Hepatocyte (in vitro differentiated cells): Measurements from ENCODE around the gene EEFSEC. TPM values are rescaled to one million over a fixed set of nuclear protein-coding genes. Genes with fewer than 3 reads are reported as not detected.

ENCODE experiments used
- DNase-seq: peaks from one replicate; pipeline ENCODE4 v3.0.0-alpha.2; 2016; ENCODE audit warnings: low spot score
- H2AFZ ChIP-seq: fragments of 200-600 bp; sonication (generic); 2 replicates; pipeline ENCODE4 v1.6.0; 2016; ENCODE audit warnings: antibody characterized with exemption, mild to moderate bottlenecking
- H3K27ac ChIP-seq: fragments of 200-600 bp; sonication (generic); 2 replicates; pipeline ENCODE4 v1.5.1; 2016; ENCODE audit warnings: mild to moderate bottlenecking
- H3K27me3 ChIP-seq: fragments of 200-600 bp; sonication (generic); 2 replicates; pipeline ENCODE4 v1.6.1; 2016
- H3K36me3 ChIP-seq: fragments of 200-600 bp; sonication (generic); replicated peaks from 2 replicates; pipeline ENCODE4 v1.5.1; 2016; ENCODE audit warnings: low read depth; ENCODE audit not compliant: insufficient read depth
- H3K4me1 ChIP-seq: fragments of 200-600 bp; sonication (generic); 2 replicates; pipeline ENCODE4 v1.5.1; 2016; ENCODE audit warnings: mild to moderate bottlenecking, moderate library complexity; ENCODE audit not compliant: insufficient read depth
- H3K4me2 ChIP-seq: fragments of 200-600 bp; sonication (generic); 2 replicates; pipeline ENCODE4 v1.6.0; 2016
- H3K4me3 ChIP-seq: fragments of 200-600 bp; sonication (generic); 2 replicates; pipeline ENCODE4 v1.5.1; 2016; ENCODE audit warnings: mild to moderate bottlenecking
- H3K79me2 ChIP-seq: fragments of 200-600 bp; sonication (generic); 2 replicates; pipeline ENCODE4 v1.6.0; 2017; ENCODE audit warnings: mild to moderate bottlenecking
- H3K9me2 ChIP-seq: fragments of 200-600 bp; sonication (generic); replicated peaks from 2 replicates; pipeline ENCODE4 v1.6.0; 2017; ENCODE audit warnings: mild to moderate bottlenecking; ENCODE audit not compliant: insufficient read depth
- H3K9me3 ChIP-seq: fragments of 200-600 bp; sonication (generic); 2 replicates; pipeline ENCODE4 v1.5.1; 2016; ENCODE audit warnings: low read depth, mild to moderate bottlenecking
- H4K20me1 ChIP-seq: fragments of 200-600 bp; sonication (generic); 2 replicates; pipeline ENCODE4 v1.6.0; 2016; ENCODE audit warnings: mild to moderate bottlenecking; ENCODE audit not compliant: insufficient read depth, poor library complexity, severe bottlenecking
- EZH2 ChIP-seq: fragments of 200-600 bp; sonication (generic); IDR thresholded peaks from 2 replicates; pipeline ENCODE4 v1.6.1; 2016; ENCODE audit warnings: antibody characterized with exemption, mild to moderate bottlenecking, borderline replicate concordance
- EZH2phosphoT487 ChIP-seq: fragments of 200-600 bp; sonication (generic); IDR thresholded peaks from one replicate; pipeline ENCODE4 v1.6.1; 2018; ENCODE audit warnings: antibody characterized with exemption, mild to moderate bottlenecking, low read depth, moderate library complexity; ENCODE audit not compliant: unreplicated experiment, severe bottlenecking
- WGBS: methylation state at CpG from one replicate; pipeline ENCODE4 v1.1.6; 2016; ENCODE audit warnings: low lambda C conversion rate; ENCODE audit errors: missing lambda C conversion rate; 5-methylcytosine and 5-hydroxymethylcytosine counted together
- polyA plus RNA-seq: library from polyadenylated mRNA; unstranded; fragments of >200 nt; fragmentation: Nextera tagmentation; extraction: Ambion mirVana; gene quantifications from 2 replicates; pipeline ENCODE4 v1.2.1, GENCODE V29; 2016
- total RNA-seq: library from RNA; depleted of rRNA; stranded (reverse); fragments of >200 nt; gene quantifications from 2 replicates; pipeline ENCODE4 v1.2.3, GENCODE V29; 2014
- TF ChIP-seq, protein P1 (sequence below): fragments of 200-600 bp; sonication (generic); IDR thresholded peaks from 2 replicates; pipeline ENCODE4 v1.5.1; 2016; ENCODE audit warnings: antibody characterized with exemption, mild to moderate bottlenecking; ENCODE audit not compliant: poor library complexity

The EEFSEC gene
- total and polyA plus RNA-seq, 2 experiments from 2014 or later: 9.8 to 17.5 TPM

DNA sequence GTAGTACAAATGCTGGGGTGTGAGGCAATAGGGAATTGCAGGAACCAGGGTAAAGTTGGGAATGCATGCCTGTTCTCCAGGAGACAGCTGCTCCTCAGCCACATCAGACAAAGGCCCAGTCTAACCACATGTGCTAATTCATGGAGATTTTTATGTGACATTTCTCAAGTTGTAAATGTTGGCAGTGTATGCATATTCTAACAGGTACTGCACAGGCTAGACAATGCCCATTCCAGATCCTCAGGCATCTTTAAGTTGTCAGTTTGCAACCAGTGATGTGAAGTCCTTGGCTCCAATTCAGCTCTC is 84.9 kb downstream of the EEFSEC start:
- H3K27ac ChIP-seq: no peak overlapping the region
- H4K20me1 ChIP-seq: no peaks in the 10 kb centered on the region
- peaks cover 18% of the 10 kb centered on the region for H3K4me1 ChIP-seq
- H3K4me3 ChIP-seq: no peak overlapping the region
- no peaks in the 10 kb centered on the region for H3K27me3 ChIP-seq
- no peak overlapping the region for H2AFZ ChIP-seq
- H3K9me2 ChIP-seq: no peaks in the 10 kb centered on the region
- TF ChIP-seq EZH2: no peak
- TF ChIP-seq, protein P1, sequence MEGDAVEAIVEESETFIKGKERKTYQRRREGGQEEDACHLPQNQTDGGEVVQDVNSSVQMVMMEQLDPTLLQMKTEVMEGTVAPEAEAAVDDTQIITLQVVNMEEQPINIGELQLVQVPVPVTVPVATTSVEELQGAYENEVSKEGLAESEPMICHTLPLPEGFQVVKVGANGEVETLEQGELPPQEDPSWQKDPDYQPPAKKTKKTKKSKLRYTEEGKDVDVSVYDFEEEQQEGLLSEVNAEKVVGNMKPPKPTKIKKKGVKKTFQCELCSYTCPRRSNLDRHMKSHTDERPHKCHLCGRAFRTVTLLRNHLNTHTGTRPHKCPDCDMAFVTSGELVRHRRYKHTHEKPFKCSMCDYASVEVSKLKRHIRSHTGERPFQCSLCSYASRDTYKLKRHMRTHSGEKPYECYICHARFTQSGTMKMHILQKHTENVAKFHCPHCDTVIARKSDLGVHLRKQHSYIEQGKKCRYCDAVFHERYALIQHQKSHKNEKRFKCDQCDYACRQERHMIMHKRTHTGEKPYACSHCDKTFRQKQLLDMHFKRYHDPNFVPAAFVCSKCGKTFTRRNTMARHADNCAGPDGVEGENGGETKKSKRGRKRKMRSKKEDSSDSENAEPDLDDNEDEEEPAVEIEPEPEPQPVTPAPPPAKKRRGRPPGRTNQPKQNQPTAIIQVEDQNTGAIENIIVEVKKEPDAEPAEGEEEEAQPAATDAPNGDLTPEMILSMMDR: no peak
- TF ChIP-seq EZH2phosphoT487: no peak
- H3K79me2 ChIP-seq: peaks cover 7% of the 10 kb centered on the region
- H3K36me3 ChIP-seq: no peaks in the 10 kb centered on the region
- H3K4me2 ChIP-seq: no peak overlapping the region
- no peak for DNase-seq
- no peaks in the 10 kb centered on the region for H3K9me3 ChIP-seq

DNA sequence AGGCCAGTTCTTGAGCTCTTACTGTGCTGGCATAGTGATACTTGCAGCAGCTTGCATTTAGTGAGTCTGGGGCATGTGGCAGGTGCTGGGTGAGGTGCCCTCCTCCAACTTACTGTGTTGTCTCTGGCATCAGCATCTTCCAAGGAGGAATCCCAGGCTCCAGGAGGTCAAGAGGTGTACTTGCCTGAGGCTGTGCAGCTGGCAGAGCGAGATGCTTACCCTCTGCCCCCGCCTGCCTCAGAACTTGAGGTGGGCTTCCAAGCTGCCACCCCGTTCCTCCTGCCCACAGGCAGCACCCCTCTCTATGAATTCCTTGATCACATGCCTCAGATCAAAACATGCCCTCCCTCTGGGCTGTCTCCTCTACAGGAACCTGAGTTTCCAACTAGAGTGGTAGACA is 86.0 kb downstream of the EEFSEC start:
- no peak for DNase-seq
- no peaks in the 10 kb centered on the region for H3K9me2 ChIP-seq
- TF ChIP-seq, protein P1: no peak
- TF ChIP-seq EZH2phosphoT487: no peak
- peaks cover 2% of the 10 kb centered on the region for H3K79me2 ChIP-seq
- no peaks in the 10 kb centered on the region for H3K27me3 ChIP-seq
- H4K20me1 ChIP-seq: no peaks in the 10 kb centered on the region
- H3K36me3 ChIP-seq: no peaks in the 10 kb centered on the region
- peaks cover 18% of the 10 kb centered on the region for H3K4me1 ChIP-seq
- no peak overlapping the region for H2AFZ ChIP-seq
- H3K4me2 ChIP-seq: no peak overlapping the region
- H3K9me3 ChIP-seq: no peaks in the 10 kb centered on the region
- H3K4me3 ChIP-seq: no peak overlapping the region
- WGBS: 97% methylated on average over 3 of the region's 3 CpGs
- no peak overlapping the region for H3K27ac ChIP-seq

DNA sequence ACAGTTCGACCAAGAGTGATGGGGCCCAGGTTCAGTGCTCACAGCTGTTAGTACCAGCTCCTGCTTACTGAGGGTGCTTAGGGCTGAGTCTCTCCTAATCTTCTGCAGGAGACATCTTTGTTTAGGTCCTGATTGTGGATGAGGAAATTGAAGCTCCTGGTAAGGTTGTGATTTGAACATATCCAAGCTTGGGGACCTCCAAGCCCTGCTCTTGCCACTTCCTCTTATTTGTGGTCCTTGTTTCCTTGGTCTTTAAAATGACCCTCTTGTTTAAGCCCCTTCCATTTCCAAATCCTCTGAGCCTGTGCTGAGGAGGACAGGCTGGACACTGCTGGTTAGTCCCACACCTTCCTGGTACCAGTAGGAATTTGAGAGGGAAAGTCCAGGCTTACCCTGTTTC is 87.0 kb downstream of the EEFSEC start:
- WGBS: 75% methylated on average over 1 of the region's 1 CpG
- Histone ChIP-seq H2AFZ (no peak overlapping the region), H3K4me2 (no peak overlapping the region), H3K27ac (no peak overlapping the region), H3K27me3 (no peaks in the 10 kb centered on the region), H3K9me3 (no peaks in the 10 kb centered on the region), H3K79me2 (no peaks in the 10 kb centered on the region), H3K9me2 (no peaks in the 10 kb centered on the region), H3K4me3 (no peak overlapping the region), H4K20me1 (no peaks in the 10 kb centered on the region), H3K36me3 (no peaks in the 10 kb centered on the region), H3K4me1 (peaks cover 13% of the 10 kb centered on the region)
- TF ChIP-seq, protein P1: no peak
- no peak for TF ChIP-seq EZH2
- no peak for TF ChIP-seq EZH2phosphoT487
- DNase-seq: no peak

DNA sequence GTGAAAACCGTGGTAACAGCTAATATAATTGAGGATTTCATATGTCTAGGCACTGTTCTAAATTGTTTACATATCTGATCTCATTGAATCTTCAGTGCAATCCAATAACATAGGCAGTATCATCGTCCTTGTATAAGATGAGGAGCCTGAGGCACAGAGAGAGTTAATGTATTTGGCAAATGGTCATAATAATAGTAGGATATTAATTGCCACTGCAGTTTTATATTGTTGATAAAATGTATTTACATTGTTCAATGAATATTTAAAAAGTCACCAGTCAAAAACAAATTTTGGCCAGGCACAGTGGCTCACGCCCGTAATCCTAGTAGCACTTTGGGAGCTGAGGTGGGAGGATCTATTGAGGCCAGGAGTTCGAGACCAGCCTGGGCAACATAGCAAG is 88.5 kb downstream of the EEFSEC start:
- Histone ChIP-seq H2AFZ (no peak overlapping the region), H3K27me3 (no peaks in the 10 kb centered on the region), H3K9me2 (no peaks in the 10 kb centered on the region), H3K27ac (no peak overlapping the region), H3K79me2 (no peaks in the 10 kb centered on the region), H4K20me1 (no peaks in the 10 kb centered on the region), H3K36me3 (no peaks in the 10 kb centered on the region), H3K9me3 (no peaks in the 10 kb centered on the region), H3K4me1 (peaks cover 8% of the 10 kb centered on the region), H3K4me2 (no peak overlapping the region), H3K4me3 (no peak overlapping the region)
- 90% methylated on average over 5 of the region's 5 CpGs for WGBS
- DNase-seq: no peak
- TF ChIP-seq EZH2: no peak
- TF ChIP-seq, protein P1: no peak
- TF ChIP-seq EZH2phosphoT487: no peak
